Psoas muscle (tissue), 8 donors: Measurements from ENCODE around the gene MRPL49. TPM values are rescaled to one million over a fixed set of nuclear protein-coding genes. Genes with fewer than 3 reads are reported as not detected.
A peak's percentile ranks its signal among the peaks of the same experiment; 100 is the strongest.
"Not testable (repeated sequence)": the region's sequence is repeated elsewhere in the genome, so short reads cannot be mapped to it uniquely, and the experiment has no call there.

Experiments
- ATAC-seq, 4 donors: fragments of 200-7000 bp; cut with Tn5 transposase; one replicate each; pipeline ENCODE4 v1.9.1; 2020; ENCODE audit warnings: moderate library complexity in 3 of 4, mild to moderate bottlenecking in 2 of 4
- DNase-seq, 2 donors: peaks; one replicate each; pipeline ENCODE4 v3.0.0-alpha.2; 2020
- H3K27ac ChIP-seq: fragments of 200-600 bp; one replicate; pipeline ENCODE4 v1.8.0; 2022
- H3K27me3 ChIP-seq, 3 donors: fragments of 200-600 bp in 1 of 3; one replicate each; pipeline versions ENCODE4 v1.6.1 to v1.8.0; 2013 to 2022; ENCODE audit warnings: low read length in 2 of 3, mild to moderate bottlenecking in 2 of 3, moderate library complexity in 1 of 3; ENCODE audit not compliant: insufficient read depth in 3 of 3
- H3K36me3 ChIP-seq, 2 donors: fragments of 200-600 bp in 1 of 2; one replicate each; pipeline versions ENCODE4 v1.6.1 to v1.8.0; 2013 to 2022; ENCODE audit warnings: low read depth in 1 of 2, mild to moderate bottlenecking in 1 of 2, moderate library complexity in 1 of 2; ENCODE audit not compliant: insufficient read depth in 1 of 2
- H3K4me1 ChIP-seq: fragments of 200-600 bp; one replicate; pipeline ENCODE4 v1.8.0; 2022
- H3K4me3 ChIP-seq: fragments of 200-600 bp; one replicate; pipeline ENCODE4 v1.8.0; 2022; ENCODE audit warnings: mild to moderate bottlenecking
- H3K9me3 ChIP-seq: fragments of 200-600 bp; one replicate; pipeline ENCODE4 v1.8.0; 2022
- CTCF ChIP-seq: fragments of 200-600 bp; IDR thresholded peaks from one replicate; pipeline ENCODE4 v1.8.0; 2022; ENCODE audit warnings: antibody characterized with exemption
- WGBS, 3 donors: extraction: QIAGEN DNeasy Blood & Tissue Kit; methylation state at CpG; one replicate each; pipeline versions ENCODE4 v1.1.6 to v1.1.7; 2013; 5-methylcytosine and 5-hydroxymethylcytosine counted together
- intact Hi-C, 2 donors: fragments of 100-400 bp; cut with DNase I; formaldehyde crosslinking; loops; one replicate each; pipeline versions ENCODE4 v1.11.0 to v1.14.2; 2022
- polyA plus RNA-seq, 3 donors: library from polyadenylated mRNA; stranded (reverse); fragments of 200-250 nt; gene quantifications; one replicate each; pipeline ENCODE4 v1.2.3, GENCODE V29; 2013
- total RNA-seq, 4 donors: library from RNA; stranded (reverse); fragmentation: NEBNext Ultra II Directional in 2 of 4; extraction: Animal tissue kit (Norgen Biotek cat#: 25700) in 2 of 4; gene quantifications; one replicate each; pipeline versions ENCODE4 v1.2.1 to v1.2.4, GENCODE V29; 2021 to 2023
- donor health status: healthy with polysubstance abuse.
- donor health status: DM: no; HTN: no; CAD: no; lungs with moderate emphysema.
- donor health status: Bipolar disorder and iron deficiency.
- donor health status: healthy.
- donor health status: DM: yes; HTN: yes; CAD: no.
- donor health status: DM: no; HTN: no; CAD: no.
- donor health status: DM: no; HTN: no; CAD: no.
- donor health status: DM: yes; HTN: yes; CAD: no.

The MRPL49 gene
- total and polyA plus RNA-seq, 7 donors = 29.0 to 54.1 (median 32.9) TPM

GRCh38 chr11:65116370-65117205 lies 5.5 kb upstream of the MRPL49 start:
- WGBS, 3 donors = 13 to 22% (median 15%) methylated on average over 50 to 68 of the region's 68 CpGs
- H3K4me1 ChIP-seq = peaks cover 28% of the 10 kb centered on the region
- peaks cover 10 to 47% of the 10 kb centered on the region in 2 donors for H3K36me3 ChIP-seq
- H3K27ac ChIP-seq = peak overlapping the region; percentile 81
- TF ChIP-seq CTCF = no peak
- peak overlapping the region; percentile 79 for H3K4me3 ChIP-seq
- ATAC-seq (peak; percentile 3 to 22 (median 11)), DNase-seq (peak in 1 of 2 donors; percentile 39)
- H3K27me3 ChIP-seq = no peaks in the 10 kb centered on the region
- intact Hi-C loops = loop anchor here in 1 of 2 donors (10.0 kb wide), 1 partner anchor 272 kb away; the partner anchor contains the start of gene CDC42BPG
- no peaks in the 10 kb centered on the region for H3K9me3 ChIP-seq

GRCh38 chr11:65117206-65118096 lies 4.7 kb upstream of the MRPL49 start, which contains the start of gene ZNHIT2:
TSS of gene ZNHIT2 (minus strand) at chr11:65117701. CDS start at chr11:65117653, 48 bp downstream.
- H3K36me3 ChIP-seq = peaks cover 10 to 47% of the 10 kb centered on the region in 2 donors
- WGBS, 3 donors = 0% methylated on average over 83 to 89 of the region's 89 CpGs
- peak; percentile 93 for TF ChIP-seq CTCF
- H3K27me3 ChIP-seq = no peaks in the 10 kb centered on the region
- DNase-seq (peak; percentile 99 to 100), ATAC-seq (peak; percentile 86 to 88 (median 87))
- H3K27ac ChIP-seq = peak within 1 kb of the TSS; percentile 81
- intact Hi-C loops = loop anchor here in 1 of 2 donors (1.0 to 10.0 kb wide), 2 partner anchors 104 to 273 kb away; partner anchors contain the start of gene CDC42BPG
- peak within 1 kb of the TSS; percentile 79 for H3K4me3 ChIP-seq
- peaks cover 28% of the 10 kb centered on the region for H3K4me1 ChIP-seq
- no peaks in the 10 kb centered on the region for H3K9me3 ChIP-seq

GRCh38 chr11:65118097-65118837 lies 3.9 kb upstream of the MRPL49 start:
- no peaks in the 10 kb centered on the region for H3K9me3 ChIP-seq
- intact Hi-C loops = loop anchor here in 1 of 2 donors (1.0 to 10.0 kb wide), 2 partner anchors 105 to 273 kb away; partner anchors contain the start of gene CDC42BPG
- no peak for ATAC-seq
- peaks cover 29% of the 10 kb centered on the region for H3K4me1 ChIP-seq
- H3K4me3 ChIP-seq = peak overlapping the region; percentile 12
- 75 to 86% (median 77%) methylated on average over 18 of the region's 18 CpGs for WGBS, 3 donors
- no peaks in the 10 kb centered on the region for H3K27me3 ChIP-seq
- TF ChIP-seq CTCF = no peak
- peak overlapping the region; percentile 28 for H3K27ac ChIP-seq
- no peak for DNase-seq
- peaks cover 10 to 47% of the 10 kb centered on the region in 2 donors for H3K36me3 ChIP-seq

- Histone ChIP-seq H3K4me1 (peaks cover 30% of the 10 kb centered on the region), H3K36me3 (peaks cover 10 to 51% of the 10 kb centered on the region in 2 donors)
- ATAC-seq, H3K27me3 ChIP-seq, H3K9me3 ChIP-seq, H3K27ac ChIP-seq, DNase-seq, H3K4me3 ChIP-seq: not testable (repeated sequence)
- 85 to 91% (median 87%) methylated on average over 18 of the region's 18 CpGs for WGBS, 3 donors
- intact Hi-C loops = loop anchor here in 1 of 2 donors (1.0 to 10.0 kb wide), 2 partner anchors 106 to 274 kb away; partner anchors contain the start of gene CDC42BPG
Observed at GRCh38 chr11:65118891-65119669, 3.0 kb upstream of the MRPL49 start.
